Colonic mucosa (tissue), 4 donors: ENCODE measurements around the gene KRT86. TPM values are rescaled to one million over a fixed set of nuclear protein-coding genes. Genes with fewer than 3 reads are reported as not detected.
"Not testable (repeated sequence)": the region's sequence is repeated elsewhere in the genome, so short reads cannot be mapped to it uniquely, and the experiment has no call there.

ENCODE experiments used
- DNase-seq: peaks from one replicate; pipeline ENCODE4 v3.0.0-alpha.2; 2020
- H3K27ac ChIP-seq: fragments of 200-600 bp; one replicate; pipeline ENCODE4 v1.8.0; 2021
- H3K27me3 ChIP-seq: fragments of 200-600 bp; one replicate; pipeline ENCODE4 v1.8.0; 2021
- H3K36me3 ChIP-seq: fragments of 200-600 bp; one replicate; pipeline ENCODE4 v1.8.0; 2021
- H3K4me1 ChIP-seq: fragments of 200-600 bp; one replicate; pipeline ENCODE4 v1.8.0; 2021; ENCODE audit warnings: mild to moderate bottlenecking
- H3K4me3 ChIP-seq: fragments of 200-600 bp; one replicate; pipeline ENCODE4 v1.8.0; 2021
- H3K9ac ChIP-seq, 2 donors: one replicate each; pipeline ENCODE4 v1.7.0; 2013; ENCODE audit warnings: control low read depth in 2 of 2, low read depth in 2 of 2, low read length in 2 of 2
- H3K9me3 ChIP-seq: fragments of 200-600 bp; one replicate; pipeline ENCODE4 v1.8.0; 2021
- CTCF ChIP-seq: fragments of 200-600 bp; IDR thresholded peaks from one replicate; pipeline ENCODE4 v1.8.0; 2022; ENCODE audit warnings: antibody characterized with exemption, mild to moderate bottlenecking
- intact Hi-C: fragments of 100-400 bp; cut with DNase I; formaldehyde crosslinking; loops from one replicate; pipeline ENCODE4 v1.14.1; 2022
- total RNA-seq, 2 donors: library from RNA; stranded (reverse); fragmentation: NEBNext Ultra II Directional in 1 of 2; extraction: Animal tissue kit (Norgen Biotek cat#: 25700) in 1 of 2; gene quantifications; one replicate each; pipeline ENCODE4 v1.2.1, GENCODE V29; 2021
- donor health status: healthy.
- donor health status: DM: no; HTN: no; CAD: no.
- donor health status: DM: no; HTN: no; CAD: no.

The KRT86 gene
- total RNA-seq, 2 donors from 2014 or later: 0.16 TPM; not detected in 1

- Histone ChIP-seq H3K27me3 (peaks cover 6% of the 10 kb centered on the region), H3K4me1 (peaks cover 10% of the 10 kb centered on the region), H3K9me3 (no peaks in the 10 kb centered on the region), H3K36me3 (no peaks in the 10 kb centered on the region), H3K9ac (no peak overlapping the region), H3K4me3 (no peak overlapping the region), H3K27ac (no peak overlapping the region)
- intact Hi-C loops: no loop called here
- no peak for DNase-seq
- no peak for TF ChIP-seq CTCF
Measured at GRCh38 chr12:52236386-52237050, 37.9 kb upstream of the KRT86 start.

- no peak overlapping the region for H3K4me3 ChIP-seq
- no peaks in the 10 kb centered on the region for H3K36me3 ChIP-seq
- peaks cover 2% of the 10 kb centered on the region for H3K27me3 ChIP-seq
- H3K9ac ChIP-seq: no peak overlapping the region
- no peaks in the 10 kb centered on the region for H3K9me3 ChIP-seq
- TF ChIP-seq CTCF: no peak
- intact Hi-C loops: no loop called here
- H3K27ac ChIP-seq: no peak overlapping the region
- H3K4me1 ChIP-seq: no peaks in the 10 kb centered on the region
- no peak for DNase-seq
Measured at GRCh38 chr12:52238207-52238840, 36.1 kb upstream of the KRT86 start.

GRCh38 chr12:52238916-52239646, 35.4 kb upstream of the KRT86 start:
- Histone ChIP-seq H3K27ac (no peak overlapping the region), H3K27me3 (no peaks in the 10 kb centered on the region), H3K4me3 (no peak overlapping the region), H3K4me1 (peaks cover 3% of the 10 kb centered on the region), H3K36me3 (no peaks in the 10 kb centered on the region), H3K9me3 (no peaks in the 10 kb centered on the region), H3K9ac (no peak overlapping the region)
- TF ChIP-seq CTCF: no peak
- intact Hi-C loops: no loop called here
- no peak for DNase-seq

GRCh38 chr12:52239767-52240166, 34.7 kb upstream of the KRT86 start:
- intact Hi-C loops: no loop called here
- Histone ChIP-seq H3K27ac (no peak overlapping the region), H3K9me3 (no peaks in the 10 kb centered on the region), H3K36me3 (no peaks in the 10 kb centered on the region), H3K4me1 (peaks cover 9% of the 10 kb centered on the region), H3K9ac (no peak overlapping the region), H3K4me3 (no peak overlapping the region), H3K27me3 (no peaks in the 10 kb centered on the region)
- no peak for DNase-seq
- TF ChIP-seq CTCF: no peak

- H3K36me3 ChIP-seq, H3K9me3 ChIP-seq, H3K27ac ChIP-seq, intact Hi-C loops, H3K27me3 ChIP-seq, DNase-seq, H3K4me1 ChIP-seq, H3K4me3 ChIP-seq, H3K9ac ChIP-seq: not testable (repeated sequence)
Measured at GRCh38 chr12:52240247-52240646, 34.2 kb upstream of the KRT86 start.
